WTC11 (cell line): ENCODE measurements around the gene BCAR3. TPM values are rescaled to one million over a fixed set of nuclear protein-coding genes. Genes with fewer than 3 reads are reported as not detected.

Experiments used
- ATAC-seq: fragments of 200-7000 bp; cut with Tn5 transposase; 2 replicates; pipeline ENCODE4 v1.10.0; 2021; ENCODE audit warnings: mild to moderate bottlenecking, moderate library complexity
- CTCF ChIA-PET: fragments of 300-600 bp; sonication (Branson Sonifier 250); formaldehyde crosslinking; loops from one replicate; lab custom pipeline; 2021; ENCODE audit warnings: antibody characterized with exemption; lab: Charles Lee
- POLR2A ChIA-PET: fragments of 350-600 bp; sonication (Branson Sonifier 250); formaldehyde crosslinking; loops from one replicate; lab custom pipeline; 2021; ENCODE audit warnings: antibody characterized with exemption; lab: Charles Lee
- DNase-seq: peaks from one replicate; pipeline ENCODE4 v3.0.0; 2021; ENCODE audit warnings: low spot score
- H3K27ac Mint-ChIP-seq: 2 replicates; pipeline ENCODE4 v1.8.0; 2021; ENCODE audit warnings: mixed read lengths
- H3K27me3 Mint-ChIP-seq: 2 replicates; pipeline ENCODE4 v1.8.0; 2021; ENCODE audit warnings: low read depth, mild to moderate bottlenecking, moderate library complexity, mixed read lengths
- H3K36me3 Mint-ChIP-seq: 2 replicates; pipeline ENCODE4 v1.8.0; 2021; ENCODE audit warnings: mixed read lengths
- H3K4me1 Mint-ChIP-seq: 2 replicates; pipeline ENCODE4 v1.8.0; 2022; ENCODE audit warnings: mixed read lengths
- H3K4me3 Mint-ChIP-seq: 2 replicates; pipeline ENCODE4 v1.8.0; 2021; ENCODE audit warnings: mild to moderate bottlenecking, moderate library complexity, mixed read lengths
- H3K9me3 Mint-ChIP-seq: 2 replicates; pipeline ENCODE4 v1.8.0; 2021; ENCODE audit warnings: mixed read lengths
- ARID4B ChIP-seq: sonication (generic); formaldehyde crosslinking; IDR thresholded peaks from 2 replicates; pipeline ENCODE4 v1.8.0; 2023; ENCODE audit warnings: missing genetic modification reagents, mild to moderate bottlenecking, borderline replicate concordance
- ATF1 ChIP-seq: sonication (generic); formaldehyde crosslinking; IDR thresholded peaks from 2 replicates; pipeline ENCODE4 v1.8.1; 2023; ENCODE audit warnings: mild to moderate bottlenecking, moderate library complexity, missing genetic modification reagents
- CBFB ChIP-seq: sonication (generic); formaldehyde crosslinking; IDR thresholded peaks from 2 replicates; pipeline ENCODE4 v1.8.1; 2022; ENCODE audit warnings: mild to moderate bottlenecking, low read depth, missing genetic modification reagents
- CTCF ChIP-seq: fragments of 200-600 bp; IDR thresholded peaks from 2 replicates; pipeline ENCODE4 v1.8.0; 2022; ENCODE audit warnings: antibody characterized with exemption
- IRF2 ChIP-seq: sonication (generic); formaldehyde crosslinking; IDR thresholded peaks from 2 replicates; pipeline ENCODE4 v1.8.0; 2022; ENCODE audit warnings: low read depth, missing genetic modification reagents, borderline replicate concordance
- MLX ChIP-seq: sonication (generic); formaldehyde crosslinking; IDR thresholded peaks from 2 replicates; pipeline ENCODE4 v1.8.1; 2023; ENCODE audit warnings: mild to moderate bottlenecking, missing genetic modification reagents, moderate library complexity
- MYBL2 ChIP-seq: sonication (generic); formaldehyde crosslinking; IDR thresholded peaks from 2 replicates; pipeline ENCODE4 v1.8.1; 2023; ENCODE audit warnings: mild to moderate bottlenecking, moderate library complexity, missing genetic modification reagents
- PRDM15 ChIP-seq: sonication (generic); formaldehyde crosslinking; IDR thresholded peaks from 2 replicates; pipeline ENCODE4 v1.8.0; 2022; ENCODE audit warnings: missing genetic modification reagents
- RELA ChIP-seq: sonication (generic); formaldehyde crosslinking; IDR thresholded peaks from 2 replicates; pipeline ENCODE4 v1.8.1; 2022; ENCODE audit warnings: missing genetic modification reagents, mild to moderate bottlenecking, borderline replicate concordance
- TEAD4 ChIP-seq: sonication (generic); formaldehyde crosslinking; IDR thresholded peaks from 2 replicates; pipeline ENCODE4 v1.8.0; 2022; ENCODE audit warnings: mild to moderate bottlenecking, missing genetic modification reagents
- ZBTB21 ChIP-seq: sonication (generic); formaldehyde crosslinking; IDR thresholded peaks from 2 replicates; pipeline ENCODE4 v1.8.1; 2023; ENCODE audit warnings: mild to moderate bottlenecking, missing genetic modification reagents, borderline replicate concordance
- ZNF121 ChIP-seq: sonication (generic); formaldehyde crosslinking; IDR thresholded peaks from 2 replicates; pipeline ENCODE4 v1.8.0; 2023; ENCODE audit warnings: missing genetic modification reagents
- ZNF138 ChIP-seq: sonication (generic); formaldehyde crosslinking; conservative IDR thresholded peaks from 2 replicates; pipeline ENCODE4 v1.8.1; 2022; ENCODE audit warnings: mild to moderate bottlenecking, moderate library complexity, missing genetic modification reagents
- ZNF219 ChIP-seq: sonication (generic); formaldehyde crosslinking; IDR thresholded peaks from 2 replicates; pipeline ENCODE4 v1.8.0; 2023; ENCODE audit warnings: missing genetic modification reagents, mild to moderate bottlenecking, borderline replicate concordance
- ZNF232 ChIP-seq: sonication (generic); formaldehyde crosslinking; IDR thresholded peaks from 2 replicates; pipeline ENCODE4 v1.8.0; 2022; ENCODE audit warnings: mild to moderate bottlenecking, missing genetic modification reagents
- ZNF281 ChIP-seq: sonication (generic); formaldehyde crosslinking; IDR thresholded peaks from 2 replicates; pipeline ENCODE4 v1.8.0; 2023; ENCODE audit warnings: mild to moderate bottlenecking, missing genetic modification reagents
- ZNF317 ChIP-seq: sonication (generic); formaldehyde crosslinking; IDR thresholded peaks from 2 replicates; pipeline ENCODE4 v1.8.1; 2023; ENCODE audit warnings: low read depth, mild to moderate bottlenecking, moderate library complexity, missing genetic modification reagents, borderline replicate concordance
- total RNA-seq: library from RNA; stranded (reverse); gene quantifications from 3 replicates; pipeline ENCODE4 v1.2.3, GENCODE V29; 2021
- TF ChIP-seq, protein P1 (sequence below): sonication (generic); formaldehyde crosslinking; conservative IDR thresholded peaks from 2 replicates; pipeline ENCODE4 v1.8.1; 2022; ENCODE audit warnings: mild to moderate bottlenecking, missing genetic modification reagents
- TF ChIP-seq, protein P2 (sequence below): sonication (generic); formaldehyde crosslinking; conservative IDR thresholded peaks from 2 replicates; pipeline ENCODE4 v1.8.1; 2023; ENCODE audit warnings: mild to moderate bottlenecking, low read depth, missing genetic modification reagents, moderate library complexity

Gene BCAR3
- total RNA-seq, 1 experiment from 2014 or later = 14.8 TPM

- H3K4me3 Mint-ChIP-seq = no peak overlapping the region
- H3K4me1 Mint-ChIP-seq = peaks cover 20% of the 10 kb centered on the region
- H3K36me3 Mint-ChIP-seq = no peaks in the 10 kb centered on the region
- no peak for TF ChIP-seq MLX
- TF ChIP-seq PRDM15 (CRISPR knock-in tag) = no peak
- no peak for TF ChIP-seq ARID4B (CRISPR knock-in tag)
- no peak for TF ChIP-seq ATF1
- TF ChIP-seq ZNF232 (CRISPR knock-in tag) = no peak
- TF ChIP-seq, protein P1, sequence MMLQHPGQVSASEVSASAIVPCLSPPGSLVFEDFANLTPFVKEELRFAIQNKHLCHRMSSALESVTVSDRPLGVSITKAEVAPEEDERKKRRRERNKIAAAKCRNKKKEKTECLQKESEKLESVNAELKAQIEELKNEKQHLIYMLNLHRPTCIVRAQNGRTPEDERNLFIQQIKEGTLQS (CRISPR knock-in tag) = no peak
- TF ChIP-seq, protein P2, sequence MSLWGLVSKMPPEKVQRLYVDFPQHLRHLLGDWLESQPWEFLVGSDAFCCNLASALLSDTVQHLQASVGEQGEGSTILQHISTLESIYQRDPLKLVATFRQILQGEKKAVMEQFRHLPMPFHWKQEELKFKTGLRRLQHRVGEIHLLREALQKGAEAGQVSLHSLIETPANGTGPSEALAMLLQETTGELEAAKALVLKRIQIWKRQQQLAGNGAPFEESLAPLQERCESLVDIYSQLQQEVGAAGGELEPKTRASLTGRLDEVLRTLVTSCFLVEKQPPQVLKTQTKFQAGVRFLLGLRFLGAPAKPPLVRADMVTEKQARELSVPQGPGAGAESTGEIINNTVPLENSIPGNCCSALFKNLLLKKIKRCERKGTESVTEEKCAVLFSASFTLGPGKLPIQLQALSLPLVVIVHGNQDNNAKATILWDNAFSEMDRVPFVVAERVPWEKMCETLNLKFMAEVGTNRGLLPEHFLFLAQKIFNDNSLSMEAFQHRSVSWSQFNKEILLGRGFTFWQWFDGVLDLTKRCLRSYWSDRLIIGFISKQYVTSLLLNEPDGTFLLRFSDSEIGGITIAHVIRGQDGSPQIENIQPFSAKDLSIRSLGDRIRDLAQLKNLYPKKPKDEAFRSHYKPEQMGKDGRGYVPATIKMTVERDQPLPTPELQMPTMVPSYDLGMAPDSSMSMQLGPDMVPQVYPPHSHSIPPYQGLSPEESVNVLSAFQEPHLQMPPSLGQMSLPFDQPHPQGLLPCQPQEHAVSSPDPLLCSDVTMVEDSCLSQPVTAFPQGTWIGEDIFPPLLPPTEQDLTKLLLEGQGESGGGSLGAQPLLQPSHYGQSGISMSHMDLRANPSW (CRISPR knock-in tag) = no peak
- TF ChIP-seq MYBL2 (CRISPR knock-in tag) = no peak
- no peak for TF ChIP-seq ZNF317 (CRISPR knock-in tag)
- no peak for TF ChIP-seq RELA (CRISPR knock-in tag)
- no peak for TF ChIP-seq CTCF
- TF ChIP-seq CBFB (CRISPR knock-in tag) = no peak
- no peak for TF ChIP-seq ZNF281 (CRISPR knock-in tag)
- no peak for TF ChIP-seq ZBTB21 (CRISPR knock-in tag)
- TF ChIP-seq ZNF219 (CRISPR knock-in tag) = no peak
- TF ChIP-seq IRF2 (CRISPR knock-in tag) = no peak
- no peak for TF ChIP-seq ZNF138 (CRISPR knock-in tag)
- TF ChIP-seq ZNF121 (CRISPR knock-in tag) = no peak
- no peak for TF ChIP-seq TEAD4 (CRISPR knock-in tag)
- POLR2A ChIA-PET = interaction anchor here (1.2 kb wide), 1 partner anchor 15 kb away, joined by 4 read pairs; no protein-coding TSS in a partner anchor
- no peaks in the 10 kb centered on the region for H3K9me3 Mint-ChIP-seq
- DNase-seq (no peak), ATAC-seq (no peak)
- CTCF ChIA-PET = interaction anchor here (1.2 to 2.4 kb wide), 2 partner anchors 21 to 236 kb away, joined by 3 to 8 read pairs; no protein-coding TSS in a partner anchor
- H3K27me3 Mint-ChIP-seq = no peaks in the 10 kb centered on the region
- no peak overlapping the region for H3K27ac Mint-ChIP-seq
Measured at GRCh38 chr1:93608187-93609109, 73.2 kb downstream of the BCAR3 start.
